Esophagus squamous epithelium (tissue), 4 donors: Measurements from ENCODE around the gene TCTN2.

Source experiments
- CTCF ChIP-seq, 6 experiments: fragments of 450-650 bp in 4 of 6; fragments of 200-600 bp in 2 of 6; sonication (generic) in 2 of 6; IDR thresholded peaks; one replicate each; pipeline ENCODE4 v1.5.1; 2016 to 2019; ENCODE audit warnings: antibody characterized with exemption in 6 of 6, mild to moderate bottlenecking in 4 of 6, moderate library complexity in 4 of 6
- POLR2A ChIP-seq, 4 donors: fragments of 450-650 bp; IDR thresholded peaks; one replicate each; pipeline ENCODE4 v1.6.1; 2017; ENCODE audit warnings: antibody characterized with exemption in 4 of 4, mild to moderate bottlenecking in 4 of 4, moderate library complexity in 3 of 4

DNA sequence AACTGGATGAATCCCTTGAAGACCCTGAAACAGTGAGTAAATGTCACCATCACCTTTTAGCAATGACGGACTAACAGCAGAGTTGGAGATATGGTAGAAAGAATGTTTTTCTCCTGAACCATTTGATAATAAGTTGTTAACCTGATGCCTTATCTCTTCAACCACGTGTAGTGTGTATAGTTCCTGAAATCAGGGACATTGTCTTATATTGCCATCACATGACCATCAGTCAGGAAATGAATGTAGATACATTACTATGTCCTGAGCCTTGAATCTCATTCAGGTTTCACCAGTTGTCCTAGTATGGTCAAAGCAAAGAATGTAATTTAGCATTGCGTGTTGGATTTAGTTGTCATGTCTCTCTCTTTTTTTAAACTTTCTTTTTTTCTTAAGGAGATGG lies 57.0 kb downstream of the TCTN2 start:
- TF ChIP-seq CTCF (IDR thresholded peaks at IDR 0.05) (no peak), POLR2A (IDR thresholded peaks at IDR 0.05) (no peak)
